ENCODE data around the gene PLPP1. TPM values are rescaled to one million over a fixed set of nuclear protein-coding genes. Genes with fewer than 3 reads are reported as not detected.

The PLPP1 gene
- total and polyA plus RNA-seq, 4 donors, result 51.8 to 84.6 (median 59.1) TPM

GRCh38 chr5:55385227-55385626 lies 149.5 kb downstream of the PLPP1 start:
- no CpG with 5 or more reads among the region's 1 CpG for WGBS (ENCODE audit: insufficient coverage)
- Histone ChIP-seq H3K9me3 (ENCODE audit: control insufficient read depth, insufficient read depth, low read length) (peaks cover 3% of the 10 kb centered on the region), H3K4me1 (ENCODE audit: control insufficient read depth, insufficient read depth, low read length) (no peaks in the 10 kb centered on the region), H3K27me3 (ENCODE audit: control insufficient read depth, insufficient read depth, low read length) (no peaks in the 10 kb centered on the region), H3K4me3 (ENCODE audit: low read depth, low read length) (no peak overlapping the region), H3K27ac (ENCODE audit: low read depth, low read length) (no peak overlapping the region), H3K36me3 (ENCODE audit: control insufficient read depth, insufficient read depth, low read length) (peaks cover 3% of the 10 kb centered on the region)
- no peak for DNase-seq (ENCODE audit: low read depth in 4 of 6, low spot score in 6 of 6)

GRCh38 chr5:55384072-55384471 lies 150.7 kb downstream of the PLPP1 start:
- WGBS (ENCODE audit: insufficient coverage), result no CpG with 5 or more reads among the region's 2 CpGs
- Histone ChIP-seq H3K9me3 (ENCODE audit: control insufficient read depth, insufficient read depth, low read length) (peaks cover 3% of the 10 kb centered on the region), H3K27ac (ENCODE audit: low read depth, low read length) (no peak overlapping the region), H3K27me3 (ENCODE audit: control insufficient read depth, insufficient read depth, low read length) (no peaks in the 10 kb centered on the region), H3K36me3 (ENCODE audit: control insufficient read depth, insufficient read depth, low read length) (peaks cover 13% of the 10 kb centered on the region), H3K4me1 (ENCODE audit: control insufficient read depth, insufficient read depth, low read length) (no peaks in the 10 kb centered on the region), H3K4me3 (ENCODE audit: low read depth, low read length) (no peak overlapping the region)
- no peak for DNase-seq (ENCODE audit: low read depth in 4 of 6, low spot score in 6 of 6)

GRCh38 chr5:55383254-55383653 lies 151.5 kb downstream of the PLPP1 start:
- Histone ChIP-seq H3K9me3 (ENCODE audit: control insufficient read depth, insufficient read depth, low read length) (peaks cover 3% of the 10 kb centered on the region), H3K27ac (ENCODE audit: low read depth, low read length) (no peak overlapping the region), H3K4me1 (ENCODE audit: control insufficient read depth, insufficient read depth, low read length) (no peaks in the 10 kb centered on the region), H3K4me3 (ENCODE audit: low read depth, low read length) (no peak overlapping the region), H3K27me3 (ENCODE audit: control insufficient read depth, insufficient read depth, low read length) (no peaks in the 10 kb centered on the region), H3K36me3 (ENCODE audit: control insufficient read depth, insufficient read depth, low read length) (peaks cover 13% of the 10 kb centered on the region)
- no peak for DNase-seq (ENCODE audit: low read depth in 4 of 6, low spot score in 6 of 6)

- no peaks in the 10 kb centered on the region for H3K27me3 ChIP-seq (ENCODE audit: control insufficient read depth, insufficient read depth, low read length)
- H3K36me3 ChIP-seq (ENCODE audit: control insufficient read depth, insufficient read depth, low read length), result peaks cover 17% of the 10 kb centered on the region
- H3K4me3 ChIP-seq (ENCODE audit: low read depth, low read length), result no peak overlapping the region
- no peaks in the 10 kb centered on the region for H3K9me3 ChIP-seq (ENCODE audit: control insufficient read depth, insufficient read depth, low read length)
- no peaks in the 10 kb centered on the region for H3K4me1 ChIP-seq (ENCODE audit: control insufficient read depth, insufficient read depth, low read length)
- no peak for DNase-seq (ENCODE audit: low read depth in 4 of 6, low spot score in 6 of 6)
- no peak overlapping the region for H3K27ac ChIP-seq (ENCODE audit: low read depth, low read length)
- no CpG with 5 or more reads among the region's 1 CpG for whole genome bisulfite sequencing (ENCODE audit: insufficient coverage)
These were observed 157.0 kb downstream of the PLPP1 start for GRCh38 chr5:55377810-55378209.

Small RNAs within 50 kb of the gene (small RNA-seq; reads per million reads assigned to genes)
- gene MIR5687 (ENCODE audit: low replicate concordance), result not detected

Other genes with a start within 250 kb of the PLPP1 start
- 10 to 100 TPM; 28.5 to 43.3 TPM for gene DHX29, start 227.3 kb downstream of the PLPP1 start, total RNA-seq
- 10 to 100 TPM; 22.3 to 28.1 TPM for gene DHX29, start 227.3 kb downstream of the PLPP1 start, polyA plus RNA-seq (ENCODE audit: insufficient read length in 2 of 2)
- gene MTREX, start 227.0 kb downstream of the PLPP1 start, total RNA-seq, result 10 to 100 TPM; 76.9 to 92.6 TPM
- 10 to 100 TPM; 58.9 to 65.6 TPM for gene MTREX, start 227.0 kb downstream of the PLPP1 start, polyA plus RNA-seq (ENCODE audit: insufficient read length in 2 of 2)
- gene SLC38A9, start 177.4 kb upstream of the PLPP1 start, total RNA-seq, result 10 to 100 TPM; 32.6 to 63.7 TPM
- 10 to 100 TPM; 16.8 to 17.5 TPM for gene SLC38A9, start 177.4 kb upstream of the PLPP1 start, polyA plus RNA-seq (ENCODE audit: insufficient read length in 2 of 2)
- under 1 TPM in 1 of 2 donors, not detected in 1; 0.10 TPM for gene DDX4, start 203.1 kb upstream of the PLPP1 start, total RNA-seq
- under 1 TPM; 0.24 to 0.30 TPM for gene DDX4, start 203.1 kb upstream of the PLPP1 start, polyA plus RNA-seq (ENCODE audit: insufficient read length in 2 of 2)

Measured in spinal cord (tissue), 10 donors.